Activated T-cell treated with anti-CD3 and anti-CD28 coated beads for 24 hours (primary cell): ENCODE results near the gene SNAI3.

ENCODE experiments used
- DNase-seq: peaks from one replicate; pipeline ENCODE4 v3.0.0-alpha.2; 2020; ENCODE audit warnings: low read depth

SNAI3 gene

DNA sequence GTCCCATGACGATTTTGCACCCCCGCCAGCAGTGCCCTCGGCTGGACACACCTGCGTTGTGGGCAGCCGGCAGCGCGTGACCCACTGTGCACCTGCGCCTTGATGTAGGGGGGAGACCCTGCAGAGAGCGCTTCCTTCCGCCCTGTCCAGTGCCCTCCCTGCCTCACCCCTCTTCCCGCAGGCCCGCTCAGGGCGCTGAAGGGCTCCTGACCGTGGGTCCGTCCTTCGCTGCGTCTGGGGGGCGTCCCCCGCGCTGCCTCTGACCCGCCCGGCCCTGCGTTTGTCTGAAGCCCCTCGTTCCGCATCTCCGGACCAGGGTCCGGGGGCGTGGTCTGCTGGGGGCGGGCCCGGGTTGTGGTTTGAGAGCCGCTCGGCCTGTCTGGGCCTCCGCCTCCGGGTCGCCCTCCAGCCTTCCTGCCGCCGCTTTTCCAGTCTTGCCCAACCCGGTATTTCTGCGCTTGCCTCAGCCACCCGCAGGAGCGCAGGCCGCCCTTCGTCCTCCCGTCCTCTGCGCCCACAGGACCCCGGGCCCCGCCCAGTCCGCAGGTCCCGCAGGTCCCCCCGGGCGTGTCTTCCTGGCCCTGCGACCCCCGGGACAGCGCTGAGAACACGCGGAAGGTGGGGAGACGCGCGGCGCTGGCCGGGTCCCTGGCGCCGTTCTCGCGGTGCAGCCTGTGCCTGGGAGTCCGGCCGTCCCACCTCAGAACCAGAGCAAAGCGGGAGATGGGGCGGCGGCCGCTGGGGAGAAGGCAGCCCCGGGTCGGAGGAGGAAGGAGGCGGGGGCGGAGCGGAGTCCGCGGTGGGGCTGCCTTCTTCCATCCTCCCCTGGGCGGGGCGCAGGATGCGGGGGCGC is 51.9 kb downstream of the SNAI3 start:
- peak; percentile 14 for DNase-seq

DNA sequence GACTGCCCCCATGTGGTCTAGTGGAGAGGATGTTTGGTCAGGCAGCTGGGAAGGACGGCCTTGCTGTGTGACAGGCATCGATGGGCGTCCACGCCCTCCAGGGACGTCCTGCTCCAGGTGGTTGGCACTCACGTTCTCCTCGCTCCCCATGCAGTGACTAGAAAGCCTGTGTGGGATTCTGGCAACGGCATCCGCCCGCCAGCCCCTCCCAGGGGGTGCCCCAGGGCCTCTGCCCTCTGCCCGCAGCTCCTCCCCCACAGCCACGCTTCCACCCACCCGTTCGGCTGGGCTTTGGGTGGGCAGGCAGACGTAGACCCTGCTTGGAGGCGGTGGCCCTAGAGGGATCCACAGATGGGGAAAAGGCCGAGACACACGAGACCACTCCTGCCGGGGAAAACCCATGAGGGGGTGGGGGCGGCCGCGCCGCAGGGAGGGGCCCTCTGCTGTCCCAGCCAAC is 52.6 kb downstream of the SNAI3 start:
- DNase-seq: peak; percentile 18

DNA sequence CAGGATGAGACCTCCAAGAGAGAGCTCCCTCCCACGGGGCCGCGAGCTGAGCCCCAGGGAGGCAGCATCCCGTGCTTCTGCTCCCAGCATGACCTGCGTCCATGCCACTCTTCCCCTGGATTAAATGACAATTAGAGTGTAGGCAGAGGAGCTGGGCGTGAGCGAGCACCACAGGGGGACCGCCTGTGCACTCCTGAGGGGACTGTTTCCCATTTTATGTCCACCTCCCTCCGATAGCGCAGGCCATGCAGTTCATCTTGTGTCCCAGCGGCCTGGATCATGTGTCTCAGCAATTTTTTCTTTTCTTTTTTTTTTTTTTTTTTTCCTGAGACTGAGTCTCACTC is 53.7 kb downstream of the SNAI3 start:
- DNase-seq: no peak

GRCh38 chr16:88631920-88632586 is 54.3 kb downstream of the SNAI3 start:
- DNase-seq: no peak

- no peak for DNase-seq
These were observed 54.9 kb downstream of the SNAI3 start for GRCh38 chr16:88631384-88631783.

DNA sequence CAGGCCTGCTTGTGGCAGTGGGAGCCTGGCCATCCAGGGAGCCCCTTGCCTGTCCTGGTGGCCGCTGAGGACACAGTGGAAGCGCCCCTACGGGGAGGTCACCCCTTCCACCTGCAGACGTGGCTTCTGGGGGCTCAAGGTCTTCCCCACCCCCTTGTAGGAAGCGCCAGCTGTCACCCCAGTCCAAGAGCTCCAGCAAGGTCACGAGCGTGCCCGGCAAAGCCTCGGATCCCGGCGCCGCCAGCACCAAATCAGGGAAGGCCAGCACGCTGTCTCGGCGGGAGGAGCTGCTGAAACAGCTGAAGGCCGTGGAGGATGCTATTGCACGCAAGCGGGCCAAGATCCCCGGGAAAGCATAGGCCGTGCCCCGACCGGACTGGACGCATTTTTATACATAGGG is 55.4 kb downstream of the SNAI3 start:
- DNase-seq: no peak

DNA sequence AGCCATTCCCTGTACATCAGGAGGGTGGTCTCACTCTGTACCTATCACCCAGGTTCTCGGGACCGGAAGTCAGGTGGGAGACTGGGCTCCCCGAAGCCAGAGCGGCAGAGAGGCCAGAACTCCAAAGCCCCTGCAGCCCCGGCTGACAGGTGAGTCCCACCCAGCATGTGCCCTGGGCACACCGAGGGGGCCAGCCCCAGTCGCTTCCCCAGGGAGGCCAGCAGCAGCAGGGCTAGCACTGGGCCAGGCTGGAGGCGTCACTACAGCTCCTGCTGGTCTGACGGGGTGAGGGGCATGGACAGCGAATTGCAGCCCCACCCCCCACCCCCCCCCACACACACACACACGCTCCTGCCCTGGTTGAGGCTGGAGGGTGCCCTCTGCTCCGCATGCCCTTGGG is 55.9 kb downstream of the SNAI3 start:
- DNase-seq: no peak

- no peak for DNase-seq
These were observed 56.5 kb downstream of the SNAI3 start for GRCh38 chr16:88629835-88630234.

GRCh38 chr16:88628512-88628974 is 57.8 kb downstream of the SNAI3 start:
- DNase-seq: no peak
